GM13976 (cell line): Measurements from ENCODE around the gene EMSY.

Source experiments
- DNase-seq: peaks from one replicate; pipeline ENCODE4 v3.0.0; 2012; ENCODE audit warnings: low spot score
- in situ Hi-C: fragments of 300-500 bp; cut with MboI; formaldehyde crosslinking; loops from one replicate; pipeline ENCODE4 v1.12.0; 2022; ENCODE audit warnings: low sequenced_read_pairs, mixed read lengths, inconsistent platforms; ENCODE audit not compliant: unreplicated experiment
- TF ChIP-seq, protein P1 (sequence below): IDR thresholded peaks from 2 replicates; pipeline ENCODE4 v1.5.1; 2012; ENCODE audit warnings: borderline replicate concordance, mild to moderate bottlenecking; ENCODE audit not compliant: insufficient read depth; ENCODE audit errors: extremely low read depth, missing control alignments, control extremely low read depth

Gene EMSY

DNA sequence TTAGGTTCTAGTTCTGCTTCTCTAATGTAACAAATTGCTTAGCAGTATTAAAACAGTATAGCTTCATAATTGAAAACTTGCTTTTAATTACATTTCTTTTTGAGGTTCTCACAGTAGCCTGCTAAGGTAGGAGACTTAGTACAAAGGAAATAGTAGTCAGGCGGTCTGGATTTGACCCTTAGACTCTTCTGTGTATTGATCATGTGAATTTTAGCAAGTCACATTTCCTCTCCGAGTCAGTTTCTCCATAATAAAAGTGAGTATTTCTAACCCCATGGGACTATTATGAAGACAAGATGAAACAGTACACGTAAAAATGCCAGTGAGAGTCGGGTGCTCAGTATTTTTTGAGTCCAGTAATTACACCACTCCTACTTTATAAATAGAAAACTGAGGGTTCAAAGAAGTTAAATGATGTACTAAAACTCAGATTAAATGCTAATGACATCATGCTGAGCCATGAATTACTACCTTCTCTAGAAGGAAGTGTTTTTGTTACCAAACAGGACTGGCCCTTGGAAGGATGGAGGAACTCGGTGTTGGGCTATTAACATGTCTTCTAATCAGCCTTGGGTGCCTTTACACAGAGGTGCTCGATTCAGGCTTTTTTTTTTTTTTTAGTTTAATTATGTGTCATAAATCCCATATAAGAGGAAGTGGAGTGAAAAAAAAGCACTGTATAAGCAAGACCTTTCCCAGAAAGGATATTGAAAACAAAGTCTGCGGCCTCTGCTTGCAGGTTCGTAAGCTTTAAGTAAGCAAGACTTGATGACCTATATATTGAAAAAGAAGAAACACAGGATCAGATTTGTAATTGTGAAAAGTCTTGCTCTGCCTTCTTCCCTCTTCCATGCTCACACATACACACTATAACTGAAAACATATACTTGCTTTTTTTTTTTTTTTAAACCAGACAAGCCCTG, 109.0 kb downstream of the EMSY start:
- in situ Hi-C loops, result no loop called here
- DNase-seq, result no peak
- TF ChIP-seq, protein P1, sequence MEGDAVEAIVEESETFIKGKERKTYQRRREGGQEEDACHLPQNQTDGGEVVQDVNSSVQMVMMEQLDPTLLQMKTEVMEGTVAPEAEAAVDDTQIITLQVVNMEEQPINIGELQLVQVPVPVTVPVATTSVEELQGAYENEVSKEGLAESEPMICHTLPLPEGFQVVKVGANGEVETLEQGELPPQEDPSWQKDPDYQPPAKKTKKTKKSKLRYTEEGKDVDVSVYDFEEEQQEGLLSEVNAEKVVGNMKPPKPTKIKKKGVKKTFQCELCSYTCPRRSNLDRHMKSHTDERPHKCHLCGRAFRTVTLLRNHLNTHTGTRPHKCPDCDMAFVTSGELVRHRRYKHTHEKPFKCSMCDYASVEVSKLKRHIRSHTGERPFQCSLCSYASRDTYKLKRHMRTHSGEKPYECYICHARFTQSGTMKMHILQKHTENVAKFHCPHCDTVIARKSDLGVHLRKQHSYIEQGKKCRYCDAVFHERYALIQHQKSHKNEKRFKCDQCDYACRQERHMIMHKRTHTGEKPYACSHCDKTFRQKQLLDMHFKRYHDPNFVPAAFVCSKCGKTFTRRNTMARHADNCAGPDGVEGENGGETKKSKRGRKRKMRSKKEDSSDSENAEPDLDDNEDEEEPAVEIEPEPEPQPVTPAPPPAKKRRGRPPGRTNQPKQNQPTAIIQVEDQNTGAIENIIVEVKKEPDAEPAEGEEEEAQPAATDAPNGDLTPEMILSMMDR, result no peak

DNA sequence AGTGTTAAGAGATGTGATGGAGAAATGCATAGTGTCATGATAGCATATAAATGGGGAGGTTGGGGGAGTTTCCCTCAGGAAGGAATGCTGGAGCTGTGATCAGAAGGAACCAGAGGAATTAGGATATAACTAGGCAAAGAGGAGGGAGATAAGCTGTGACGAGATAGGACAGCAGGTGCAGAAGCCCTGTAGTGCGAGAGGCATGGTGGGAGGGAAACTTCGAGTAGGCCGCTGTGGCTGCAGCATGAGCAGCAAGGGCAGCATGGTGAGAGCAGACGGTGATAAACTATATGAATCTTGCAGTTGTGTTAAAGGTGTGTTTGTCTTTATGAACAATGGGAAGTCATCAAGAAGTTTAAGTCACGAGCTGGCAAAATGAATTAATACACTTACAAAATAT, 109.9 kb downstream of the EMSY start:
- DNase-seq, result no peak
- in situ Hi-C loops, result no loop called here
- TF ChIP-seq, protein P1, result no peak

DNA sequence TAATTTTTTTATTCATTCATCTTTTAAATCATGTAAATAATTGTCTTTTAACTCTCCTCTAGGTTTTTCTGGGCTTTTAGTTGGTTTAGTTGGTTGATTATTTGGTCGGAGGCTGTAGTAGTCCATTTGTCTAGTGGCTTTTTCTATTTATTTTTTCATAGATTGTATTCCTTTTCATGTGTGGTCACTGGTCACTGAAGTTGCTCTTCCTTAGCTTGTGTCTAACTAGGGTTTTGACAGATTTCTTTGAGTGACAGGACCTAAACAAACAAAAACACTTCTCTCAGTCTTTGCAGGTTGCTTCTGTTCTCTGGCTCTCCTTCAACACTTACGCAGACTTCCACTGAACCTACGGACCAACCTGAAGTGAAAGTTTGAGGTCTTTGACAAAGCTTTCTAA, 112.6 kb downstream of the EMSY start:
- DNase-seq, result no peak
- TF ChIP-seq, protein P1, result no peak
- in situ Hi-C loops, result no loop called here

DNA sequence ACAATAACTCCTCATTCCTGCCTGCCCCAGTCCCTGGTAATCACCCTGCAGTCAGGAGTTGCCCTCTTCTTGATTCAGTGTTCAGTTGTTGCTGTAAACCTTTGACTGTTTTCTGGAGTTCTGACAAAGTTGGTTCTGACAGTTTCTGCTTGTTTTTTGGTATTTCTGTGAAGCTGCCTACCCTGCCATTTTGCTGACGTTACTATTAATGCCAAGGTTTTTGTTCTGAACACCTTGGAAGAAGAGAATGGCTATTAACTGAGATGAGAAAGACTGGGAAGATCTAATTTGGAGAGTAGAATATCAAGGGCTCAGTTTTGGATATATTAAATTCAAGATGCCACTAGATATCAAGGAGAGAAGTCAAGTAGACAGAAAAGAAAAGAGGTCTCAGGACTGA, 113.7 kb downstream of the EMSY start:
- DNase-seq, result no peak
- in situ Hi-C loops, result no loop called here
- TF ChIP-seq, protein P1, result no peak

DNA sequence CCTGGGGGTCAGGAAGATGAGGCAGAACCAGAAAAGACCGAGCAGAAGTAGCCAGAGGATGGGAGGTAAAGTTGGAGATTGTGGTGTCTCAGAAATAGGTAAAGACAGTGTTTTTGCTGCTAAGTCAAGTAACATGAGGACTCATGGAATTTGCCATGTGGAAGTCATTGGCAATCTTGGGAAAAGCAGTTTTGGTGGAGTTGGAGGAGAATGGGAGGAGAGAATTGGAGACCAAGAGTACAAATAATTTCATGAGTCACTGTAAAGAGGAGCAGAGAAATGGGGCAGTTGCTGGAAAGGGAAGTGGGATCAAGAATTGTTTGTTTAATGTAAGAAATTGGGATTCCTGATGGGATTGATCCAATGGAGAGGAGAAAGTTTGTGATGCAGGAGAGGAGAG, 114.1 kb downstream of the EMSY start:
- TF ChIP-seq, protein P1, result no peak
- in situ Hi-C loops, result no loop called here
- no peak for DNase-seq

DNA sequence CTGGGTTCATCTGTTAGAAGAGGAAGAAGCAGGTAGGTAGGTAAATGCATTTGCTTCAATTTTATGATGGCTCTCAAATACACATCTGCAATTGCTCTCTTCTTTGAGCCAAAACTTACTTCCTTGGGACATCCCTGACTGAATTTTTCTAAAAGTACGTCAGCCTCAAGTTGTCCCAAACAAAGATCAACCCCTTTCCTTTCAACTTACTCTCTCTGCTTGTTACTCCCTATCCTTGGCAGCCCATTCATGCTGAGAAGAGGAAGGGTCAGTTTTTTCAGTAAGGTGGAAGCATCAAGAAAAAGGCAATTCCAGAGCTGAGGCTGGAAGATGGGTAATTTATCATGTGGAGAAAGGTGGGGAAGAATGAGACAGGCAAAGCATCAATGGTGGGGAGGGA, 114.5 kb downstream of the EMSY start:
- TF ChIP-seq, protein P1, result no peak
- DNase-seq, result no peak
- in situ Hi-C loops, result no loop called here
